ENCODE results near the gene KIFAP3. TPM values are rescaled to one million over a fixed set of nuclear protein-coding genes. Genes with fewer than 3 reads are reported as not detected.
A peak's percentile ranks its signal among the peaks of the same experiment; 100 is the strongest.
"Not testable (repeated sequence)": the region's sequence is repeated elsewhere in the genome, so short reads cannot be mapped to it uniquely, and the experiment has no call there.

Gene KIFAP3
- total RNA-seq, result 55.9 TPM
- long read RNA-seq, transcript KIFAP3-201 (20 exons, 2,957 nt), result major isoform, 53 of 138 reads
- long read RNA-seq, partial matches to known transcripts, result 8 of 138 reads
- long read RNA-seq, other reads (novel, unspliced or antisense), result 77 of 138 reads

GRCh38 chr1:170074250-170075157, at the start of gene KIFAP3:
TSS of gene KIFAP3 (minus strand) at chr1:170074695. CDS start at chr1:170074467, 228 bp downstream.
- intact Hi-C loops (cut with micrococcal nuclease), result no loop called here
- Histone ChIP-seq H3K9me3 (replicated peaks) (peaks cover 39% of the 10 kb centered on the region), H3K27ac (replicated peaks) (peak within 1 kb of the TSS; percentile 87), H3K27me3 (ENCODE audit: low read depth) (no peaks in the 10 kb centered on the region), H3K4me3 (peak within 1 kb of the TSS; percentile 80), H3K36me3 (peaks cover 11% of the 10 kb centered on the region), H3K4me1 (peaks cover 33% of the 10 kb centered on the region)
- DNase-seq, result peak; percentile 98
- TF ChIP-seq CTCF (IDR thresholded peaks at IDR 0.05; ENCODE audit: borderline replicate concordance), result peak; percentile 70

- Histone ChIP-seq H3K9me3 (replicated peaks) (peaks cover 7% of the 10 kb centered on the region), H3K4me1 (no peaks in the 10 kb centered on the region), H3K4me3 (no peak overlapping the region), H3K36me3 (no peaks in the 10 kb centered on the region), H3K27ac (replicated peaks) (no peak overlapping the region), H3K27me3 (ENCODE audit: low read depth) (no peaks in the 10 kb centered on the region)
- no peak for DNase-seq
- intact Hi-C loops (cut with micrococcal nuclease), result no loop called here
- no peak for TF ChIP-seq CTCF (IDR thresholded peaks at IDR 0.05; ENCODE audit: borderline replicate concordance)
Measured at GRCh38 chr1:170122366-170122765, 47.9 kb upstream of the KIFAP3 start.

GRCh38 chr1:170114906-170115305, 40.4 kb upstream of the KIFAP3 start:
- no peaks in the 10 kb centered on the region for H3K4me1 ChIP-seq
- no peaks in the 10 kb centered on the region for H3K27me3 ChIP-seq (ENCODE audit: low read depth)
- intact Hi-C loops (cut with micrococcal nuclease), result no loop called here
- H3K9me3 ChIP-seq (replicated peaks), result no peaks in the 10 kb centered on the region
- H3K4me3 ChIP-seq, result no peak overlapping the region
- no peak for TF ChIP-seq CTCF (IDR thresholded peaks at IDR 0.05; ENCODE audit: borderline replicate concordance)
- no peak overlapping the region for H3K27ac ChIP-seq (replicated peaks)
- DNase-seq, result no peak
- no peaks in the 10 kb centered on the region for H3K36me3 ChIP-seq

- H3K27me3 ChIP-seq (ENCODE audit: low read depth); H3K36me3 ChIP-seq; H3K4me3 ChIP-seq; H3K27ac ChIP-seq (replicated peaks); DNase-seq; intact Hi-C loops (cut with micrococcal nuclease); H3K9me3 ChIP-seq (replicated peaks); H3K4me1 ChIP-seq: not testable (repeated sequence)
Measured at GRCh38 chr1:170113140-170113539, 38.6 kb upstream of the KIFAP3 start.

- DNase-seq, result no peak
- Histone ChIP-seq H3K27ac (replicated peaks) (no peak overlapping the region), H3K36me3 (no peaks in the 10 kb centered on the region), H3K4me3 (no peak overlapping the region), H3K27me3 (ENCODE audit: low read depth) (no peaks in the 10 kb centered on the region), H3K4me1 (no peaks in the 10 kb centered on the region), H3K9me3 (replicated peaks) (no peaks in the 10 kb centered on the region)
- TF ChIP-seq CTCF (IDR thresholded peaks at IDR 0.05; ENCODE audit: borderline replicate concordance), result no peak
- intact Hi-C loops (cut with micrococcal nuclease), result no loop called here
Measured at GRCh38 chr1:170097449-170097948, 23.0 kb upstream of the KIFAP3 start.

All from left ventricle myocardium inferior (tissue), 1 donor.